ENCODE data around the gene MPIG6B.

DNA sequence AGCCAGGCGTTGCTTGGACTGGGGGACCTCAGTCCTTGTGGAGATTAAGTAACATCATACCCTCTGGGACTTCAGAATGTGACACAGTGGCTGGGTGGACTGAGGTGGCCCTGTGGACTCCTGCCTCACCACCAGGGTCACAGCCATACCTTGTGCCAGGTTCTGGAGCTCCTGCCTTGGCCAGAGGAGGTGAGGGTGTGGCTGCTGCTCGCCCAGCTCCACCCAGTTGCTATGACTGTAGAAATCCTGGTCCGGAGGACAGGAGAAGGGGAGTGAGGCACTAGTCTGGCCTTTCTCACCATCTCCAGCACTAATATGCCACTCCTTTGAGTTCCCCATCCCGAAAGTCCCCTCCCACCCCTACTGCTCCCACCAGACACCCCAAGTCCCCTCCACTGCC, 52.0 kb downstream of the MPIG6B start:
- TF ChIP-seq, protein P1, sequence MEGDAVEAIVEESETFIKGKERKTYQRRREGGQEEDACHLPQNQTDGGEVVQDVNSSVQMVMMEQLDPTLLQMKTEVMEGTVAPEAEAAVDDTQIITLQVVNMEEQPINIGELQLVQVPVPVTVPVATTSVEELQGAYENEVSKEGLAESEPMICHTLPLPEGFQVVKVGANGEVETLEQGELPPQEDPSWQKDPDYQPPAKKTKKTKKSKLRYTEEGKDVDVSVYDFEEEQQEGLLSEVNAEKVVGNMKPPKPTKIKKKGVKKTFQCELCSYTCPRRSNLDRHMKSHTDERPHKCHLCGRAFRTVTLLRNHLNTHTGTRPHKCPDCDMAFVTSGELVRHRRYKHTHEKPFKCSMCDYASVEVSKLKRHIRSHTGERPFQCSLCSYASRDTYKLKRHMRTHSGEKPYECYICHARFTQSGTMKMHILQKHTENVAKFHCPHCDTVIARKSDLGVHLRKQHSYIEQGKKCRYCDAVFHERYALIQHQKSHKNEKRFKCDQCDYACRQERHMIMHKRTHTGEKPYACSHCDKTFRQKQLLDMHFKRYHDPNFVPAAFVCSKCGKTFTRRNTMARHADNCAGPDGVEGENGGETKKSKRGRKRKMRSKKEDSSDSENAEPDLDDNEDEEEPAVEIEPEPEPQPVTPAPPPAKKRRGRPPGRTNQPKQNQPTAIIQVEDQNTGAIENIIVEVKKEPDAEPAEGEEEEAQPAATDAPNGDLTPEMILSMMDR (conservative IDR thresholded peaks at IDR 0.05; ENCODE audit: low read length), result no peak
- no peak for TF ChIP-seq EZH2phosphoT487 (IDR thresholded peaks at IDR 0.05; ENCODE audit: borderline replicate concordance, low read depth, low read length)
